Thoracic aorta (tissue), 2 donors: ENCODE data around the gene ZC3H12C. TPM values are rescaled to one million over a fixed set of nuclear protein-coding genes. Genes with fewer than 3 reads are reported as not detected.

ENCODE experiments used
- ATAC-seq: fragments of 150-250 bp; one replicate; pipeline ENCODE4 v1.8.0; 2017; ENCODE audit warnings: low read depth; ENCODE audit not compliant: insufficient number of reproducible peaks, low FRiP score
- DNase-seq: peaks from one replicate; pipeline ENCODE4 v3.0.0-alpha.2; 2020; ENCODE audit warnings: low spot score
- H3K27ac ChIP-seq, 2 donors: fragments of 200-600 bp; sonication (generic); 1 replicate in 1 of 2; 2 replicates in 1 of 2; pipeline ENCODE4 v1.5.1; 2016; ENCODE audit warnings: mild to moderate bottlenecking in 2 of 2, moderate library complexity in 2 of 2
- H3K27me3 ChIP-seq: fragments of 200-600 bp; sonication (generic); replicated peaks from 2 replicates; pipeline ENCODE4 v1.6.0; 2016; ENCODE audit warnings: mild to moderate bottlenecking; ENCODE audit not compliant: insufficient read depth
- H3K36me3 ChIP-seq: fragments of 200-600 bp; sonication (generic); one replicate; pipeline ENCODE4 v1.5.1; 2016
- H3K4me1 ChIP-seq, 2 donors: fragments of 200-600 bp; sonication (generic); 1 replicate in 1 of 2; 2 replicates in 1 of 2; pipeline versions ENCODE4 v1.5.1 to v1.6.0; 2016; ENCODE audit warnings: low read depth in 2 of 2, mild to moderate bottlenecking in 1 of 2; ENCODE audit not compliant: control insufficient read depth in 1 of 2
- H3K4me3 ChIP-seq: fragments of 200-600 bp; sonication (generic); 2 replicates; pipeline ENCODE4 v1.5.1; 2016; ENCODE audit warnings: mild to moderate bottlenecking
- H3K9me3 ChIP-seq: fragments of 200-600 bp; sonication (generic); 2 replicates; pipeline ENCODE4 v1.5.1; 2016
- CTCF ChIP-seq: fragments of 200-600 bp; sonication (generic); IDR thresholded peaks from one replicate; pipeline ENCODE4 v1.5.1; 2019; ENCODE audit warnings: antibody characterized with exemption
- total RNA-seq, 2 donors: library from RNA; depleted of rRNA; stranded (reverse); fragments of >200 nt; gene quantifications; one replicate each; pipeline versions ENCODE4 v1.1.0 to v1.2.3, GENCODE V29; 2016

Gene ZC3H12C
- total RNA-seq, 2 donors from 2014 or later: 13.6 to 13.7 TPM

GRCh38 chr11:110100476-110101240 is 7.5 kb downstream of the ZC3H12C start:
- no peak for TF ChIP-seq CTCF
- no peaks in the 10 kb centered on the region for H3K9me3 ChIP-seq
- H3K27ac ChIP-seq: no peak overlapping the region
- ATAC-seq (no peak), DNase-seq (no peak)
- no peak overlapping the region for H3K4me3 ChIP-seq
- H3K4me1 ChIP-seq: peaks cover 12 to 15% of the 10 kb centered on the region in 2 donors
- no peaks in the 10 kb centered on the region for H3K27me3 ChIP-seq
- no peaks in the 10 kb centered on the region for H3K36me3 ChIP-seq

- no peaks in the 10 kb centered on the region for H3K9me3 ChIP-seq
- no peak for TF ChIP-seq CTCF
- no peak overlapping the region for H3K4me3 ChIP-seq
- no peaks in the 10 kb centered on the region for H3K27me3 ChIP-seq
- H3K27ac ChIP-seq: no peak overlapping the region
- peaks cover 0 to 11% of the 10 kb centered on the region in 2 donors for H3K4me1 ChIP-seq
- ATAC-seq: no peak
- no peak for DNase-seq
- no peaks in the 10 kb centered on the region for H3K36me3 ChIP-seq
Observed at GRCh38 chr11:110106713-110107274, 13.6 kb downstream of the ZC3H12C start.

GRCh38 chr11:110110854-110111253 is 17.7 kb downstream of the ZC3H12C start:
- no peaks in the 10 kb centered on the region for H3K9me3 ChIP-seq
- H3K4me1 ChIP-seq: peaks cover 9 to 25% of the 10 kb centered on the region in 2 donors
- H3K4me3 ChIP-seq: no peak overlapping the region
- no peak for TF ChIP-seq CTCF
- ATAC-seq: no peak
- no peaks in the 10 kb centered on the region for H3K27me3 ChIP-seq
- H3K36me3 ChIP-seq: no peaks in the 10 kb centered on the region
- no peak overlapping the region for H3K27ac ChIP-seq
- DNase-seq: no peak

- Histone ChIP-seq H3K4me3 (no peak overlapping the region), H3K27me3 (no peaks in the 10 kb centered on the region), H3K4me1 (peaks cover 9 to 25% of the 10 kb centered on the region in 2 donors), H3K36me3 (no peaks in the 10 kb centered on the region), H3K9me3 (no peaks in the 10 kb centered on the region), H3K27ac (no peak overlapping the region)
- ATAC-seq (no peak), DNase-seq (no peak)
- no peak for TF ChIP-seq CTCF
Observed at GRCh38 chr11:110112457-110112856, 19.3 kb downstream of the ZC3H12C start.

- Histone ChIP-seq H3K4me1 (peaks cover 9 to 25% of the 10 kb centered on the region in 2 donors), H3K27me3 (no peaks in the 10 kb centered on the region), H3K27ac (no peak overlapping the region), H3K4me3 (no peak overlapping the region), H3K36me3 (no peaks in the 10 kb centered on the region), H3K9me3 (no peaks in the 10 kb centered on the region)
- TF ChIP-seq CTCF: no peak
- ATAC-seq (no peak), DNase-seq (no peak)
Observed at GRCh38 chr11:110113505-110113904, 20.3 kb downstream of the ZC3H12C start.
